ENCODE data around the gene BECN2.

BECN2 gene

DNA sequence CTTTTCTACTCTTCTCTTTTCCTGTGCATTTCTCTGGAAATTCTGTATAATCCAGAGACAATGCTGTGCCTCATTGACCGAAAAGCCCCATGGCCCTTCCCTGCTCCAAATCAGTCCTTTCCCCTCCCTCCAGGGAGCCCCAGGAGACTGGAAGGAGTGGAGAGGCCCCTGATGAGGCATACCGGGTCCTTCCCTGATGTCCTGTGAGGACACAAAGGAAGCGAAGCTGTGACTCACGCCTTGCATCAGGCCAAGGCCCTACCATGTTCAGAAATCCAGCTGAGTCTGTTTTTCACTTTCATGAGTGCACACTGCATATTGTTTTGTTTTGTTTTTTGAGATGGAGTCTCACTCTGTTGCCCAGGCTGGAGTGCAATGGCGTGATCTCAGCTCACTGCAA is 38.7 kb upstream of the BECN2 start:
- TF ChIP-seq CEBPB (IDR thresholded peaks at IDR 0.05) (no peak), TCF12 (IDR thresholded peaks at IDR 0.05; ENCODE audit: low read depth) (no peak), YY1 (IDR thresholded peaks at IDR 0.05; ENCODE audit: low read depth) (no peak), CREB1 (IDR thresholded peaks at IDR 0.05; ENCODE audit: low read depth) (no peak), FOXM1 (IDR thresholded peaks at IDR 0.05; ENCODE audit: borderline replicate concordance, low read depth) (no peak), RAD21 (IDR thresholded peaks at IDR 0.05; ENCODE audit: low read depth) (no peak), EGR1 (IDR thresholded peaks at IDR 0.05) (no peak), ZBTB7A (IDR thresholded peaks at IDR 0.05; ENCODE audit: low read depth) (no peak), TEAD4 (IDR thresholded peaks at IDR 0.05) (no peak), EP300 (IDR thresholded peaks at IDR 0.05; ENCODE audit: borderline replicate concordance) (no peak), NFIC (IDR thresholded peaks at IDR 0.05) (no peak), TAF1 (IDR thresholded peaks at IDR 0.05; ENCODE audit: low read depth) (no peak)
- TF ChIP-seq, protein P1, sequence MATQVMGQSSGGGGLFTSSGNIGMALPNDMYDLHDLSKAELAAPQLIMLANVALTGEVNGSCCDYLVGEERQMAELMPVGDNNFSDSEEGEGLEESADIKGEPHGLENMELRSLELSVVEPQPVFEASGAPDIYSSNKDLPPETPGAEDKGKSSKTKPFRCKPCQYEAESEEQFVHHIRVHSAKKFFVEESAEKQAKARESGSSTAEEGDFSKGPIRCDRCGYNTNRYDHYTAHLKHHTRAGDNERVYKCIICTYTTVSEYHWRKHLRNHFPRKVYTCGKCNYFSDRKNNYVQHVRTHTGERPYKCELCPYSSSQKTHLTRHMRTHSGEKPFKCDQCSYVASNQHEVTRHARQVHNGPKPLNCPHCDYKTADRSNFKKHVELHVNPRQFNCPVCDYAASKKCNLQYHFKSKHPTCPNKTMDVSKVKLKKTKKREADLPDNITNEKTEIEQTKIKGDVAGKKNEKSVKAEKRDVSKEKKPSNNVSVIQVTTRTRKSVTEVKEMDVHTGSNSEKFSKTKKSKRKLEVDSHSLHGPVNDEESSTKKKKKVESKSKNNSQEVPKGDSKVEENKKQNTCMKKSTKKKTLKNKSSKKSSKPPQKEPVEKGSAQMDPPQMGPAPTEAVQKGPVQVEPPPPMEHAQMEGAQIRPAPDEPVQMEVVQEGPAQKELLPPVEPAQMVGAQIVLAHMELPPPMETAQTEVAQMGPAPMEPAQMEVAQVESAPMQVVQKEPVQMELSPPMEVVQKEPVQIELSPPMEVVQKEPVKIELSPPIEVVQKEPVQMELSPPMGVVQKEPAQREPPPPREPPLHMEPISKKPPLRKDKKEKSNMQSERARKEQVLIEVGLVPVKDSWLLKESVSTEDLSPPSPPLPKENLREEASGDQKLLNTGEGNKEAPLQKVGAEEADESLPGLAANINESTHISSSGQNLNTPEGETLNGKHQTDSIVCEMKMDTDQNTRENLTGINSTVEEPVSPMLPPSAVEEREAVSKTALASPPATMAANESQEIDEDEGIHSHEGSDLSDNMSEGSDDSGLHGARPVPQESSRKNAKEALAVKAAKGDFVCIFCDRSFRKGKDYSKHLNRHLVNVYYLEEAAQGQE (IDR thresholded peaks at IDR 0.05; ENCODE audit: low read depth): no peak
- TF ChIP-seq, protein P2, sequence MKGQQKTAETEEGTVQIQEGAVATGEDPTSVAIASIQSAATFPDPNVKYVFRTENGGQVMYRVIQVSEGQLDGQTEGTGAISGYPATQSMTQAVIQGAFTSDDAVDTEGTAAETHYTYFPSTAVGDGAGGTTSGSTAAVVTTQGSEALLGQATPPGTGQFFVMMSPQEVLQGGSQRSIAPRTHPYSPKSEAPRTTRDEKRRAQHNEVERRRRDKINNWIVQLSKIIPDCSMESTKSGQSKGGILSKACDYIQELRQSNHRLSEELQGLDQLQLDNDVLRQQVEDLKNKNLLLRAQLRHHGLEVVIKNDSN (IDR thresholded peaks at IDR 0.05): no peak

DNA sequence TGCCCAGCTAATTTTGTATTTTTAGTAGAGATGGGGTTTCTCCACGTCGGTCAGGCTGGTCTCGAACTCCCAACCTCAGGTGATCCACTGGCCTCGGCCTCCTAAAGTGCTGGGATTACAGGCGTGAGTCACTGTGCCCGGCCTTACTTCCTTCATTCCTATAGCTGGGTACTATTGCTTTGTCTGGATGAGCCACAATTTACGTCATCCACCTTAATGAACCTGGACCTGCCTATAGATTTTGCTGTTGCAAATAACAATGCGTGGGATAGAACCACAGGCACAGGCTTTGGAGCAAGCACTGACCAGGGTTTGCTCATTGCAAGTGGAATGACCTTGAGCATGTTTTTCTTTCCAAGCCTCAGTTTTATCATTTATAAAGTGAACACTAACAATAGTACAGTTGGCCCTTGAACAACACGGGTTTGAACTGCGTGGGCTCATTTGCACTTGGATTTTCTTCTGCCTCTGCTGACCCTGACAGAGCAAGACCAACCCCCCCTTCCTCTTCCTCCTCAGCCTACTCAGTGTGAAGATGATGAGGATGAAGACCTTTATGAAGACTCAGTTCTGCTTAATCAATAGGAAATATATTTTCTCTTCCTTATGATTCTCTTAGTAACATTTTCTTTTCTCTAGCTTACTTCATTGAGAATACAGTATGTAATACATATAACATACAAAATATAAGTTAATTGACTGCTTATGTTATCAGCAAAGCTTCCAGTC is 33.3 kb upstream of the BECN2 start:
- no peak for TF ChIP-seq TAF1 (IDR thresholded peaks at IDR 0.05; ENCODE audit: low read depth)
- TF ChIP-seq EGR1 (IDR thresholded peaks at IDR 0.05): no peak
- TF ChIP-seq, protein P2 (IDR thresholded peaks at IDR 0.05): no peak
- no peak for TF ChIP-seq ZBTB7A (IDR thresholded peaks at IDR 0.05; ENCODE audit: low read depth)
- TF ChIP-seq RAD21 (IDR thresholded peaks at IDR 0.05; ENCODE audit: low read depth): no peak
- TF ChIP-seq, protein P3, sequence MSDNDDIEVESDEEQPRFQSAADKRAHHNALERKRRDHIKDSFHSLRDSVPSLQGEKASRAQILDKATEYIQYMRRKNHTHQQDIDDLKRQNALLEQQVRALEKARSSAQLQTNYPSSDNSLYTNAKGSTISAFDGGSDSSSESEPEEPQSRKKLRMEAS (IDR thresholded peaks at IDR 0.05): no peak
- TF ChIP-seq NFIC (IDR thresholded peaks at IDR 0.05): no peak
- TF ChIP-seq CEBPB (IDR thresholded peaks at IDR 0.05): no peak
- no peak for TF ChIP-seq TCF12 (IDR thresholded peaks at IDR 0.05; ENCODE audit: low read depth)
- TF ChIP-seq EP300 (IDR thresholded peaks at IDR 0.05; ENCODE audit: borderline replicate concordance): no peak
- TF ChIP-seq CREB1 (IDR thresholded peaks at IDR 0.05; ENCODE audit: low read depth): no peak
- no peak for TF ChIP-seq YY1 (IDR thresholded peaks at IDR 0.05; ENCODE audit: low read depth)
- TF ChIP-seq, protein P1 (IDR thresholded peaks at IDR 0.05; ENCODE audit: low read depth): no peak
- no peak for TF ChIP-seq FOXM1 (IDR thresholded peaks at IDR 0.05; ENCODE audit: borderline replicate concordance, low read depth)
- TF ChIP-seq TEAD4 (IDR thresholded peaks at IDR 0.05): no peak

DNA sequence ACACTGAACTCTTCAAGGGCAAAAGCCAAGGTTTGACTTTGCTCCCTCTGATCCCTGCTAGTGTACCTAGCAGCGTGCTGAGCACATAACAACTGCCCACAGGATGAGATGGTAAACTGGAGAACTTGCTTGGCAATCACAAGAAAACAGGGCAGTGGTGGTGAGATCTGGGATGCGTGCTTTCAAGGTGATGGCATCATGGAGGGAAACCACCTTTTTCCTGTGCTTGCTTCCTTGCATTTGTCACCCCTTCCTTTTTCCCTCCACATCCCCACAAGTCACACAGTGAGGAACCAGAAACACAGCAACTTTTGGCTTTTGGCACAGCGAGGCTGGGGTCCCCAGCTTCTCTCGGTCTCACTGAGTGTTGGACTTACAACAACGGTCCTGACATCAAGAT is 31.4 kb upstream of the BECN2 start:
- TF ChIP-seq, protein P2 (IDR thresholded peaks at IDR 0.05): no peak
- TF ChIP-seq FOXM1 (IDR thresholded peaks at IDR 0.05; ENCODE audit: borderline replicate concordance, low read depth) (no peak), CREB1 (IDR thresholded peaks at IDR 0.05; ENCODE audit: low read depth) (no peak), EP300 (IDR thresholded peaks at IDR 0.05; ENCODE audit: borderline replicate concordance) (no peak), TAF1 (IDR thresholded peaks at IDR 0.05; ENCODE audit: low read depth) (no peak), NFIC (IDR thresholded peaks at IDR 0.05) (no peak), CEBPB (IDR thresholded peaks at IDR 0.05) (no peak), ZBTB7A (IDR thresholded peaks at IDR 0.05; ENCODE audit: low read depth) (no peak)

DNA sequence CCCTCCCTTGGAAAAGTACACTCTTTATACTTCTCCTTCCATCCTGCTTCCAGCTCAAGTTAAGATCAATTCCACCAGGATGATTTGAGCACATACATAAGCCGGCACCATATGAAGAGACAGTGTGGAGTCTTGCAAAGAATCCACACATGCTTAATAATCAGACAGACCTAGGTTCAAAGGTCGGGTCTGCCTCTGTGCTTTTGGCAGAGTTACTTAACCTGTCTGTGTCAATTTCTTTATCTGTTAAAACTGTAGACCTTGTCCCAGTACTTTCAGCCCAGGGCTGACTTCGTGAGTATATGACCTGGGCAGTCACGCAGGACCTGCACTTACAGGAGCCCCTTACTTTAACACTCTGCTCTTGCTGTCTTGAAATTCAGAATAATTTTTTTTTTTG is 30.2 kb upstream of the BECN2 start:
- TF ChIP-seq TAF1 (IDR thresholded peaks at IDR 0.05; ENCODE audit: low read depth): no peak
- TF ChIP-seq, protein P3 (IDR thresholded peaks at IDR 0.05): no peak
- TF ChIP-seq, protein P1 (IDR thresholded peaks at IDR 0.05; ENCODE audit: low read depth): no peak
- no peak for TF ChIP-seq EGR1 (IDR thresholded peaks at IDR 0.05)
- TF ChIP-seq YY1 (IDR thresholded peaks at IDR 0.05; ENCODE audit: low read depth): no peak
- no peak for TF ChIP-seq CREB1 (IDR thresholded peaks at IDR 0.05; ENCODE audit: low read depth)
- no peak for TF ChIP-seq CEBPB (IDR thresholded peaks at IDR 0.05)
- TF ChIP-seq, protein P2 (IDR thresholded peaks at IDR 0.05): no peak
- TF ChIP-seq TEAD4 (IDR thresholded peaks at IDR 0.05): no peak

Measured in Ishikawa (cell line).